Brain microvascular endothelial cell (primary cell): ENCODE measurements around the gene MAP1B.

Experiments used
- DNase-seq: peaks from one replicate; pipeline ENCODE4 v3.0.0-alpha.2; 2020
- H3K27ac ChIP-seq: fragments of 250-450 bp; sonication (Bioruptor Pico); 2 replicates; pipeline ENCODE4 v1.5.1; 2020; ENCODE audit warnings: mild to moderate bottlenecking, moderate library complexity
- H3K27me3 ChIP-seq: fragments of 250-450 bp; sonication (Bioruptor Pico); replicated peaks from 2 replicates; pipeline ENCODE4 v1.5.1; 2020; ENCODE audit warnings: mild to moderate bottlenecking
- H3K36me3 ChIP-seq: fragments of 250-450 bp; sonication (Bioruptor Pico); replicated peaks from 2 replicates; pipeline ENCODE4 v1.5.1; 2020; ENCODE audit warnings: mild to moderate bottlenecking
- H3K4me3 ChIP-seq: 2 replicates; pipeline ENCODE4 v1.5.1; 2011; ENCODE audit warnings: low read depth, mild to moderate bottlenecking, control low read depth, low read length, moderate library complexity
- CTCF ChIP-seq: IDR thresholded peaks from 2 replicates; pipeline ENCODE4 v1.5.1; 2011; ENCODE audit warnings: low read depth, mild to moderate bottlenecking, moderate library complexity, low read length, control low read depth, inconsistent platforms; ENCODE audit errors: missing control alignments
- in situ Hi-C: cut with HindIII; loops from 2 replicates; pipeline ENCODE4 v1.10.0; 2017; ENCODE audit warnings: low sequenced_read_pairs, low pct_ligation_motif_present

MAP1B gene

GRCh38 chr5:72107901-72108201, 576 bp downstream of the MAP1B start:
- no peaks in the 10 kb centered on the region for H3K27me3 ChIP-seq
- H3K36me3 ChIP-seq = no peaks in the 10 kb centered on the region
- in situ Hi-C loops = no loop called here
- peak overlapping the region; percentile 32 for H3K27ac ChIP-seq
- peak overlapping the region; percentile 95 for H3K4me3 ChIP-seq
- no peak for TF ChIP-seq CTCF
- peak; percentile 10 for DNase-seq

GRCh38 chr5:72108202-72109061, 1.2 kb downstream of the MAP1B start:
- TF ChIP-seq CTCF = no peak

GRCh38 chr5:72109062-72109411, 1.8 kb downstream of the MAP1B start:
- no peak for TF ChIP-seq CTCF
- no peaks in the 10 kb centered on the region for H3K27me3 ChIP-seq
- in situ Hi-C loops = no loop called here
- no peaks in the 10 kb centered on the region for H3K36me3 ChIP-seq
- no peak overlapping the region for H3K27ac ChIP-seq
- no peak for DNase-seq
- peak overlapping the region; percentile 95 for H3K4me3 ChIP-seq

More at GRCh38 chr5:72108202-72109061, 1.2 kb downstream of the MAP1B start:
- DNase-seq = peak; percentile 70
- peak overlapping the region; percentile 95 for H3K4me3 ChIP-seq
- peak overlapping the region; percentile 32 for H3K27ac ChIP-seq
- no peaks in the 10 kb centered on the region for H3K27me3 ChIP-seq
- H3K36me3 ChIP-seq = no peaks in the 10 kb centered on the region
- in situ Hi-C loops = no loop called here

GRCh38 chr5:72109625-72110024, 2.4 kb downstream of the MAP1B start:
- Histone ChIP-seq H3K27me3 (no peaks in the 10 kb centered on the region), H3K36me3 (peaks cover 2% of the 10 kb centered on the region), H3K4me3 (peak overlapping the region; percentile 95), H3K27ac (no peak overlapping the region)
- peak; percentile 31 for DNase-seq
- peak; percentile 32 for TF ChIP-seq CTCF
- in situ Hi-C loops = no loop called here

- H3K36me3 ChIP-seq = peaks cover 9% of the 10 kb centered on the region
Observed at GRCh38 chr5:72110394-72111013, 3.2 kb downstream of the MAP1B start.

More at GRCh38 chr5:72110394-72111013, 3.2 kb downstream of the MAP1B start:
- no peak for DNase-seq
- in situ Hi-C loops = no loop called here
- Histone ChIP-seq H3K27ac (no peak overlapping the region), H3K27me3 (no peaks in the 10 kb centered on the region), H3K4me3 (no peak overlapping the region)
- no peak for TF ChIP-seq CTCF
